Measurements from ENCODE around the gene OR2AJ1.

Gene OR2AJ1

GRCh38 chr1:247942624-247943023 is 17.9 kb downstream of the OR2AJ1 start:
- POLR2A ChIA-PET = no interaction called here
- H3K4me3 ChIP-seq (ENCODE audit: low read depth, low read length) = no peak overlapping the region
- DNase-seq (ENCODE audit: low read depth, low spot score) = no peak
- CTCF ChIA-PET = no interaction called here
- TF ChIP-seq CTCF (IDR thresholded peaks at IDR 0.05; ENCODE audit: insufficient read depth, low read length, missing control alignments) = no peak

- no peak within 1 kb of the TSS for H3K4me3 ChIP-seq (ENCODE audit: low read depth, low read length)
- DNase-seq (ENCODE audit: low read depth, low spot score) = no peak
- ChIA-PET POLR2A (no interaction called here), CTCF (no interaction called here)
- TF ChIP-seq CTCF (IDR thresholded peaks at IDR 0.05; ENCODE audit: insufficient read depth, low read length, missing control alignments) = no peak
Observed at GRCh38 chr1:247948558-247948957, 23.9 kb downstream of the OR2AJ1 start, which contains the start of gene OR2L8. OR2L8 (plus strand) TSS chr1:247948858; CDS start chr1:247948858, 0 bp downstream.

- no peak for DNase-seq (ENCODE audit: low read depth, low spot score)
- H3K4me3 ChIP-seq (ENCODE audit: low read depth, low read length) = no peak overlapping the region
- no peak for TF ChIP-seq CTCF (IDR thresholded peaks at IDR 0.05; ENCODE audit: insufficient read depth, low read length, missing control alignments)
- POLR2A ChIA-PET = no interaction called here
- CTCF ChIA-PET = no interaction called here
Observed at GRCh38 chr1:247953408-247953807, 28.7 kb downstream of the OR2AJ1 start.

GRCh38 chr1:247961791-247962190 is 37.1 kb downstream of the OR2AJ1 start:
- no peak overlapping the region for H3K4me3 ChIP-seq (ENCODE audit: low read depth, low read length)
- CTCF ChIA-PET = no interaction called here
- TF ChIP-seq CTCF (IDR thresholded peaks at IDR 0.05; ENCODE audit: insufficient read depth, low read length, missing control alignments) = no peak
- no peak for DNase-seq (ENCODE audit: low read depth, low spot score)
- POLR2A ChIA-PET = no interaction called here

- CTCF ChIA-PET = no interaction called here
- no peak for DNase-seq (ENCODE audit: low read depth, low spot score)
- POLR2A ChIA-PET = no interaction called here
- no peak for TF ChIP-seq CTCF (IDR thresholded peaks at IDR 0.05; ENCODE audit: insufficient read depth, low read length, missing control alignments)
- H3K4me3 ChIP-seq (ENCODE audit: low read depth, low read length) = no peak overlapping the region
Observed at GRCh38 chr1:247962911-247963588, 38.4 kb downstream of the OR2AJ1 start.

- no peak within 1 kb of the TSS for H3K4me3 ChIP-seq (ENCODE audit: low read depth, low read length)
- CTCF ChIA-PET = no interaction called here
- no peak for TF ChIP-seq CTCF (IDR thresholded peaks at IDR 0.05; ENCODE audit: insufficient read depth, low read length, missing control alignments)
- no peak for DNase-seq (ENCODE audit: low read depth, low spot score)
- POLR2A ChIA-PET = no interaction called here
Observed at GRCh38 chr1:247964933-247965332, 40.2 kb downstream of the OR2AJ1 start, which contains the start of gene OR2AK2. OR2AK2 (plus strand) TSS chr1:247965233; CDS start chr1:247965377, 144 bp downstream.
